ENCODE measurements around the gene DPH6.

GRCh38 chr15:35460616-35461015 lies 85.3 kb downstream of the DPH6 start:
- no peak for TF ChIP-seq CTCF (IDR thresholded peaks at IDR 0.05)
- no peak for TF ChIP-seq ZSCAN18 (CRISPR knock-in tag; IDR thresholded peaks at IDR 0.05)
- TF ChIP-seq JUN (CRISPR knock-in tag; IDR thresholded peaks at IDR 0.05), result no peak
- no peak for TF ChIP-seq KAT7 (CRISPR knock-in tag; IDR thresholded peaks at IDR 0.05; ENCODE audit: borderline replicate concordance)
- no peak for TF ChIP-seq MAX (CRISPR knock-in tag; IDR thresholded peaks at IDR 0.05)
- no peak for TF ChIP-seq ESRRA (CRISPR knock-in tag; IDR thresholded peaks at IDR 0.05; ENCODE audit: borderline replicate concordance)
- no peak for TF ChIP-seq ZBTB21 (CRISPR knock-in tag; IDR thresholded peaks at IDR 0.05; ENCODE audit: borderline replicate concordance)
- no peak for TF ChIP-seq NR3C1 (CRISPR knock-in tag; conservative IDR thresholded peaks at IDR 0.05; ENCODE audit: low read depth)
- TF ChIP-seq ELF4 (CRISPR knock-in tag; IDR thresholded peaks at IDR 0.05; ENCODE audit: low read depth), result no peak
- TF ChIP-seq, protein P1, sequence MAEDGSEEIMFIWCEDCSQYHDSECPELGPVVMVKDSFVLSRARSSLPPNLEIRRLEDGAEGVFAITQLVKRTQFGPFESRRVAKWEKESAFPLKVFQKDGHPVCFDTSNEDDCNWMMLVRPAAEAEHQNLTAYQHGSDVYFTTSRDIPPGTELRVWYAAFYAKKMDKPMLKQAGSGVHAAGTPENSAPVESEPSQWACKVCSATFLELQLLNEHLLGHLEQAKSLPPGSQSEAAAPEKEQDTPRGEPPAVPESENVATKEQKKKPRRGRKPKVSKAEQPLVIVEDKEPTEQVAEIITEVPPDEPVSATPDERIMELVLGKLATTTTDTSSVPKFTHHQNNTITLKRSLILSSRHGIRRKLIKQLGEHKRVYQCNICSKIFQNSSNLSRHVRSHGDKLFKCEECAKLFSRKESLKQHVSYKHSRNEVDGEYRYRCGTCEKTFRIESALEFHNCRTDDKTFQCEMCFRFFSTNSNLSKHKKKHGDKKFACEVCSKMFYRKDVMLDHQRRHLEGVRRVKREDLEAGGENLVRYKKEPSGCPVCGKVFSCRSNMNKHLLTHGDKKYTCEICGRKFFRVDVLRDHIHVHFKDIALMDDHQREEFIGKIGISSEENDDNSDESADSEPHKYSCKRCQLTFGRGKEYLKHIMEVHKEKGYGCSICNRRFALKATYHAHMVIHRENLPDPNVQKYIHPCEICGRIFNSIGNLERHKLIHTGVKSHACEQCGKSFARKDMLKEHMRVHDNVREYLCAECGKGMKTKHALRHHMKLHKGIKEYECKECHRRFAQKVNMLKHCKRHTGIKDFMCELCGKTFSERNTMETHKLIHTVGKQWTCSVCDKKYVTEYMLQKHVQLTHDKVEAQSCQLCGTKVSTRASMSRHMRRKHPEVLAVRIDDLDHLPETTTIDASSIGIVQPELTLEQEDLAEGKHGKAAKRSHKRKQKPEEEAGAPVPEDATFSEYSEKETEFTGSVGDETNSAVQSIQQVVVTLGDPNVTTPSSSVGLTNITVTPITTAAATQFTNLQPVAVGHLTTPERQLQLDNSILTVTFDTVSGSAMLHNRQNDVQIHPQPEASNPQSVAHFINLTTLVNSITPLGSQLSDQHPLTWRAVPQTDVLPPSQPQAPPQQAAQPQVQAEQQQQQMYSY (CRISPR knock-in tag; IDR thresholded peaks at IDR 0.05), result no peak
